ENCODE results near the gene ZNF277.

ZNF277 gene

GRCh38 chr7:112257073-112257472 is 50.6 kb downstream of the ZNF277 start:
- DNase-seq (ENCODE audit: low spot score): no peak
- H3K27ac ChIP-seq (ENCODE audit: poor library complexity, severe bottlenecking): no peak overlapping the region
- no peak overlapping the region for H3K4me3 ChIP-seq (ENCODE audit: severe bottlenecking)
- no peaks in the 10 kb centered on the region for H3K36me3 ChIP-seq (ENCODE audit: low read depth)
- no peak for TF ChIP-seq CTCF (IDR thresholded peaks at IDR 0.05; ENCODE audit: poor library complexity, severe bottlenecking)
- no peaks in the 10 kb centered on the region for H3K4me1 ChIP-seq (ENCODE audit: insufficient read depth, poor library complexity, severe bottlenecking)
- no peaks in the 10 kb centered on the region for H3K9me3 ChIP-seq (ENCODE audit: severe bottlenecking)
- no peaks in the 10 kb centered on the region for H3K27me3 ChIP-seq (ENCODE audit: insufficient read depth, poor library complexity, severe bottlenecking)
- ATAC-seq (ENCODE audit: low read depth): no peak

- H3K9me3 ChIP-seq (ENCODE audit: severe bottlenecking): no peaks in the 10 kb centered on the region
- no peak for ATAC-seq (ENCODE audit: low read depth)
- no peaks in the 10 kb centered on the region for H3K36me3 ChIP-seq (ENCODE audit: low read depth)
- H3K4me3 ChIP-seq (ENCODE audit: severe bottlenecking): no peak overlapping the region
- TF ChIP-seq CTCF (IDR thresholded peaks at IDR 0.05; ENCODE audit: poor library complexity, severe bottlenecking): no peak
- no peak for DNase-seq (ENCODE audit: low spot score)
- H3K27ac ChIP-seq (ENCODE audit: poor library complexity, severe bottlenecking): no peak overlapping the region
- H3K27me3 ChIP-seq (ENCODE audit: insufficient read depth, poor library complexity, severe bottlenecking): no peaks in the 10 kb centered on the region
- H3K4me1 ChIP-seq (ENCODE audit: insufficient read depth, poor library complexity, severe bottlenecking): no peaks in the 10 kb centered on the region
Measured at GRCh38 chr7:112260911-112261310, 54.4 kb downstream of the ZNF277 start.

- Histone ChIP-seq H3K4me3 (ENCODE audit: severe bottlenecking) (no peak overlapping the region), H3K27ac (ENCODE audit: poor library complexity, severe bottlenecking) (no peak overlapping the region), H3K36me3 (ENCODE audit: low read depth) (no peaks in the 10 kb centered on the region), H3K27me3 (ENCODE audit: insufficient read depth, poor library complexity, severe bottlenecking) (no peaks in the 10 kb centered on the region), H3K9me3 (ENCODE audit: severe bottlenecking) (no peaks in the 10 kb centered on the region), H3K4me1 (ENCODE audit: insufficient read depth, poor library complexity, severe bottlenecking) (peaks cover 8% of the 10 kb centered on the region)
- no peak for DNase-seq (ENCODE audit: low spot score)
- no peak for ATAC-seq (ENCODE audit: low read depth)
- no peak for TF ChIP-seq CTCF (IDR thresholded peaks at IDR 0.05; ENCODE audit: poor library complexity, severe bottlenecking)
Measured at GRCh38 chr7:112262036-112262435, 55.5 kb downstream of the ZNF277 start.

- Histone ChIP-seq H3K4me3 (ENCODE audit: severe bottlenecking) (no peak overlapping the region), H3K36me3 (ENCODE audit: low read depth) (no peaks in the 10 kb centered on the region), H3K4me1 (ENCODE audit: insufficient read depth, poor library complexity, severe bottlenecking) (peaks cover 11% of the 10 kb centered on the region), H3K27me3 (ENCODE audit: insufficient read depth, poor library complexity, severe bottlenecking) (no peaks in the 10 kb centered on the region), H3K9me3 (ENCODE audit: severe bottlenecking) (no peaks in the 10 kb centered on the region), H3K27ac (ENCODE audit: poor library complexity, severe bottlenecking) (no peak overlapping the region)
- no peak for DNase-seq (ENCODE audit: low spot score)
- TF ChIP-seq CTCF (IDR thresholded peaks at IDR 0.05; ENCODE audit: poor library complexity, severe bottlenecking): no peak
- no peak for ATAC-seq (ENCODE audit: low read depth)
Measured at GRCh38 chr7:112262855-112263487, 56.5 kb downstream of the ZNF277 start.

GRCh38 chr7:112263519-112263918 is 57.0 kb downstream of the ZNF277 start:
- Histone ChIP-seq H3K4me3 (ENCODE audit: severe bottlenecking) (no peak overlapping the region), H3K27me3 (ENCODE audit: insufficient read depth, poor library complexity, severe bottlenecking) (no peaks in the 10 kb centered on the region), H3K36me3 (ENCODE audit: low read depth) (no peaks in the 10 kb centered on the region), H3K9me3 (ENCODE audit: severe bottlenecking) (no peaks in the 10 kb centered on the region), H3K27ac (ENCODE audit: poor library complexity, severe bottlenecking) (no peak overlapping the region), H3K4me1 (ENCODE audit: insufficient read depth, poor library complexity, severe bottlenecking) (peaks cover 11% of the 10 kb centered on the region)
- no peak for DNase-seq (ENCODE audit: low spot score)
- no peak for TF ChIP-seq CTCF (IDR thresholded peaks at IDR 0.05; ENCODE audit: poor library complexity, severe bottlenecking)
- ATAC-seq (ENCODE audit: low read depth): no peak
